Testis (tissue), 3 donors: ENCODE data around the gene SMOC2. TPM values are rescaled to one million over a fixed set of nuclear protein-coding genes. Genes with fewer than 3 reads are reported as not detected.

ENCODE experiments used
- DNase-seq: peaks from one replicate; pipeline ENCODE4 v3.0.0-alpha.2; 2019
- H3K27ac ChIP-seq, 2 donors: fragments of 200-600 bp; sonication (generic); one replicate each; pipeline ENCODE4 v1.5.1; 2019
- H3K27me3 ChIP-seq: fragments of 200-600 bp; sonication (generic); one replicate; pipeline ENCODE4 v1.5.1; 2019
- H3K36me3 ChIP-seq: fragments of 200-600 bp; sonication (generic); one replicate; pipeline ENCODE4 v1.5.1; 2017; ENCODE audit warnings: low read depth; ENCODE audit errors: missing control alignments
- H3K4me1 ChIP-seq: fragments of 200-600 bp; sonication (generic); one replicate; pipeline ENCODE4 v1.5.1; 2019
- H3K4me3 ChIP-seq, 2 donors: fragments of 200-600 bp; sonication (generic); one replicate each; pipeline ENCODE4 v1.5.1; 2017 to 2019
- H3K9me3 ChIP-seq: fragments of 200-600 bp; sonication (generic); one replicate; pipeline ENCODE4 v1.5.1; 2017
- CTCF ChIP-seq, 3 experiments: fragments of 450-650 bp in 2 of 3; fragments of 200-600 bp in 1 of 3; sonication (generic) in 1 of 3; IDR thresholded peaks; one replicate each; pipeline ENCODE4 v1.5.1; 2016 to 2019; ENCODE audit warnings: antibody characterized with exemption in 3 of 3, mild to moderate bottlenecking in 2 of 3, moderate library complexity in 1 of 3
- POLR2A ChIP-seq: fragments of 450-650 bp; IDR thresholded peaks from one replicate; pipeline ENCODE4 v1.6.1; 2017; ENCODE audit warnings: antibody characterized with exemption, mild to moderate bottlenecking, moderate library complexity
- WGBS, 2 donors: methylation state at CpG; one replicate each; pipeline ENCODE4 v1.1.5; 2018; 5-methylcytosine and 5-hydroxymethylcytosine counted together
- intact Hi-C: fragments of 100-400 bp; cut with DNase I; formaldehyde crosslinking; loops from one replicate; pipeline ENCODE4 v1.15.1; 2023; ENCODE audit warnings: low total_unique reads
- polyA plus RNA-seq: library from polyadenylated mRNA; stranded (reverse); fragments of 350-450 nt; fragmentation: Illumina TruSeq; extraction: RNeasy Lipid Tissue Mini Kit (QIAGEN cat#74804); gene quantifications from one replicate; pipeline ENCODE4 v1.2.3, GENCODE V29; 2014; ENCODE audit warnings: low read depth, low replicate concordance; ENCODE audit not compliant: insufficient read depth
- total RNA-seq, 2 donors: library from RNA; depleted of rRNA; stranded (reverse); fragments of >200 nt; gene quantifications; one replicate each; pipeline ENCODE4 v1.2.3, GENCODE V29; 2016

Gene SMOC2
- total and polyA plus RNA-seq, 3 donors from 2014 or later = 78.4 to 140 (median 110) TPM

- H3K27me3 ChIP-seq = no peaks in the 10 kb centered on the region
- H3K4me3 ChIP-seq = no peak overlapping the region
- no peak for TF ChIP-seq CTCF (IDR thresholded peaks at IDR 0.05)
- TF ChIP-seq POLR2A = no peak
- H3K4me1 ChIP-seq = no peaks in the 10 kb centered on the region
- intact Hi-C loops = no loop called here
- H3K36me3 ChIP-seq = no peaks in the 10 kb centered on the region
- H3K9me3 ChIP-seq = no peaks in the 10 kb centered on the region
- H3K27ac ChIP-seq = no peak overlapping the region
- DNase-seq = no peak
- 90 to 91% methylated on average over 4 of the region's 4 CpGs for WGBS, 2 donors
Measured at GRCh38 chr6:168479421-168479820, 38.4 kb downstream of the SMOC2 start.

DNA sequence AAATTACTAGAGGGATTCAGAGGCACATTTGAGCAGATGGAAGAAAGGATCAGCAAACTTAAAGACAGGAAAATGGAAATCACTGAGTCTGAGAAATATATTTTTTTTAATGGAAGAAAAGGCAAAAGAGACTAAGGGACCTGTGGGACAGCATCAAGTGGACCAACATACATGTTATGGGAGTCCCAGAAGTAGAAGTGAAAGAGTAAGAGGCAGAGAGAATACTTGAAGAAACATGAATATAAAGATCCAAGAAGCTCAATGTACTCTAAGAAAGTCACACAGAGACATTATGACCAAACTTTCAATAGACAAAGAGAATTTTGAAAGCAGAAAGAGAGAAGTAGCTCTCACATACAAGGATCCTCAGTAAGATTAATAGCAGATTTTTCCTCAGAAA lies 39.5 kb downstream of the SMOC2 start:
- TF ChIP-seq POLR2A (no peak), CTCF (IDR thresholded peaks at IDR 0.05) (no peak)
- H3K27ac ChIP-seq = no peak overlapping the region
- no peaks in the 10 kb centered on the region for H3K36me3 ChIP-seq
- H3K9me3 ChIP-seq = no peaks in the 10 kb centered on the region
- intact Hi-C loops = no loop called here
- no peaks in the 10 kb centered on the region for H3K4me1 ChIP-seq
- no peak overlapping the region for H3K4me3 ChIP-seq
- no peak for DNase-seq
- no peaks in the 10 kb centered on the region for H3K27me3 ChIP-seq

DNA sequence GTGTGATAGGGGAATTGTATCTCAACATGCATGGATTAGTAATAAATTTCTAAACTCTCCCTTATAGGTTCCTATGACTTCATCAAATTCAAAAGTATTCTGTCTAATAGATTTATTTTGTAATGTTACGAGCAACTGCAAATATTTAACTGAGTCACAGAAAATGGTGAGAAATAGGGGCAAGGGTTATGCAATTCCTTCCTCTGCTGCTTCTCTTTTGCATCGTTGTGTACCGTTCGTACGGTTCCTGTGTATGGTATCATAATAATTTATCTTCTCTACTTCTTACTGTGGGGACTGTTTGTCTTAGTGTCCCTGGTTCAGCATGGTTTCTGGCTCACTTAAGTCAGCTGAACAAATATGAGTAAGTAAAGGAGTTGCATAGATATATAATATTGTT lies 44.8 kb downstream of the SMOC2 start:
- no peaks in the 10 kb centered on the region for H3K27me3 ChIP-seq
- no peak overlapping the region for H3K27ac ChIP-seq
- TF ChIP-seq POLR2A = no peak
- TF ChIP-seq CTCF (IDR thresholded peaks at IDR 0.05) = no peak
- intact Hi-C loops = no loop called here
- no peak for DNase-seq
- no peaks in the 10 kb centered on the region for H3K36me3 ChIP-seq
- WGBS, 2 donors = 61 to 65% methylated on average over 5 of the region's 5 CpGs
- H3K4me1 ChIP-seq = no peaks in the 10 kb centered on the region
- no peak overlapping the region for H3K4me3 ChIP-seq
- H3K9me3 ChIP-seq = no peaks in the 10 kb centered on the region

GRCh38 chr6:168490757-168491156 lies 49.8 kb downstream of the SMOC2 start:
- H3K27me3 ChIP-seq = no peaks in the 10 kb centered on the region
- H3K4me1 ChIP-seq = no peaks in the 10 kb centered on the region
- no peak overlapping the region for H3K27ac ChIP-seq
- H3K36me3 ChIP-seq = no peaks in the 10 kb centered on the region
- H3K9me3 ChIP-seq = no peaks in the 10 kb centered on the region
- TF ChIP-seq POLR2A (no peak), CTCF (IDR thresholded peaks at IDR 0.05) (no peak)
- DNase-seq = no peak
- intact Hi-C loops = no loop called here
- 88 to 93% methylated on average over 5 to 8 of the region's 8 CpGs for WGBS, 2 donors
- H3K4me3 ChIP-seq = no peak overlapping the region

DNA sequence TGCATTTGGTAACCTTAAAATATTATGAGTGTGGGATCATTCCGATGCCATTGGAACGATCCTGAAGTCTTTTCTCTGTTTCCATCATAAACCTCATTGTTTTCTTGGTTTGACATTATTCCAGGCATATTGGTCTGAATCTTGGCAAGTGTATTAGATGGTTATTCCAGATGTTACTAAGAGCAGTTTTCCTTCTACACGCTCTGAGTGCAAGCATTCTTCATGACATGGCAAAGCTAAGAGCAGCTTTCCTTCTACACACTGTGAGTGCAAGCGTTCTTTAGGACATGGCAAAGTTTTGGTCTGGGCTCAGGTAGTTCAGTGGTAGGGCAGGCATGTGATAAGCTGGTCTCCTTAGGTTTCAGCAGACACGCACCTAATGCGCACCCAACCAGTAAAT lies 53.0 kb downstream of the SMOC2 start:
- Histone ChIP-seq H3K4me3 (no peak overlapping the region), H3K36me3 (no peaks in the 10 kb centered on the region), H3K27me3 (no peaks in the 10 kb centered on the region), H3K27ac (no peak overlapping the region), H3K9me3 (no peaks in the 10 kb centered on the region), H3K4me1 (peaks cover 4% of the 10 kb centered on the region)
- no peak for DNase-seq
- 64 to 74% methylated on average over 6 of the region's 6 CpGs for WGBS, 2 donors
- intact Hi-C loops = no loop called here
- TF ChIP-seq POLR2A = no peak
- no peak for TF ChIP-seq CTCF (IDR thresholded peaks at IDR 0.05)
